ENCODE data around the gene ARL14EP. TPM values are rescaled to one million over a fixed set of nuclear protein-coding genes. Genes with fewer than 3 reads are reported as not detected.

The ARL14EP gene
- total RNA-seq, 1 donor from 2014 or later = 27.1 TPM

- no peak for DNase-seq (ENCODE audit: low read depth)
- no peaks in the 10 kb centered on the region for H3K36me3 ChIP-seq (ENCODE audit: control insufficient read depth, insufficient read depth, low read length)
- no peak overlapping the region for H3K4me3 ChIP-seq (ENCODE audit: low read depth, low read length)
- H3K27me3 ChIP-seq (ENCODE audit: control insufficient read depth, insufficient read depth, low read length) = no peaks in the 10 kb centered on the region
- TF ChIP-seq CTCF (IDR thresholded peaks at IDR 0.05; ENCODE audit: insufficient read depth, low read length, poor library complexity, severe bottlenecking) = no peak
Observed at GRCh38 chr11:30284836-30285235, 38.1 kb upstream of the ARL14EP start.

- no peak for DNase-seq (ENCODE audit: low read depth)
- TF ChIP-seq CTCF (IDR thresholded peaks at IDR 0.05; ENCODE audit: insufficient read depth, low read length, poor library complexity, severe bottlenecking) = no peak
- no peak overlapping the region for H3K4me3 ChIP-seq (ENCODE audit: low read depth, low read length)
- no peaks in the 10 kb centered on the region for H3K27me3 ChIP-seq (ENCODE audit: control insufficient read depth, insufficient read depth, low read length)
- no peaks in the 10 kb centered on the region for H3K36me3 ChIP-seq (ENCODE audit: control insufficient read depth, insufficient read depth, low read length)
Observed at GRCh38 chr11:30285416-30286121, 37.3 kb upstream of the ARL14EP start.

GRCh38 chr11:30291331-30291730, 31.6 kb upstream of the ARL14EP start:
- no peak for TF ChIP-seq CTCF (IDR thresholded peaks at IDR 0.05; ENCODE audit: insufficient read depth, low read length, poor library complexity, severe bottlenecking)
- DNase-seq (ENCODE audit: low read depth) = no peak
- H3K27me3 ChIP-seq (ENCODE audit: control insufficient read depth, insufficient read depth, low read length) = no peaks in the 10 kb centered on the region

GRCh38 chr11:30292545-30292944, 30.4 kb upstream of the ARL14EP start:
- no peak for DNase-seq (ENCODE audit: low read depth)

More at GRCh38 chr11:30291331-30291730, 31.6 kb upstream of the ARL14EP start:
- no peaks in the 10 kb centered on the region for H3K36me3 ChIP-seq (ENCODE audit: control insufficient read depth, insufficient read depth, low read length)
- H3K4me3 ChIP-seq (ENCODE audit: low read depth, low read length) = no peak overlapping the region

GRCh38 chr11:30295178-30295885, 27.6 kb upstream of the ARL14EP start:
- TF ChIP-seq CTCF (IDR thresholded peaks at IDR 0.05; ENCODE audit: insufficient read depth, low read length, poor library complexity, severe bottlenecking) = no peak
- Histone ChIP-seq H3K27me3 (ENCODE audit: control insufficient read depth, insufficient read depth, low read length) (no peaks in the 10 kb centered on the region), H3K36me3 (ENCODE audit: control insufficient read depth, insufficient read depth, low read length) (no peaks in the 10 kb centered on the region), H3K4me3 (ENCODE audit: low read depth, low read length) (no peak overlapping the region)
- DNase-seq (ENCODE audit: low read depth) = no peak

More at GRCh38 chr11:30292545-30292944, 30.4 kb upstream of the ARL14EP start:
- H3K4me3 ChIP-seq (ENCODE audit: low read depth, low read length) = no peak overlapping the region
- TF ChIP-seq CTCF (IDR thresholded peaks at IDR 0.05; ENCODE audit: insufficient read depth, low read length, poor library complexity, severe bottlenecking) = no peak
- no peaks in the 10 kb centered on the region for H3K36me3 ChIP-seq (ENCODE audit: control insufficient read depth, insufficient read depth, low read length)
- no peaks in the 10 kb centered on the region for H3K27me3 ChIP-seq (ENCODE audit: control insufficient read depth, insufficient read depth, low read length)

Measured in kidney epithelial cell (primary cell).